ENCODE results near the gene KCNV2. TPM values are rescaled to one million over a fixed set of nuclear protein-coding genes. Genes with fewer than 3 reads are reported as not detected.

The KCNV2 gene
- total RNA-seq, 1 donor from 2014 or later, result not detected

GRCh38 chr9:2722715-2723114, 5.4 kb downstream of the KCNV2 start:
- peak; percentile 5 for DNase-seq

- DNase-seq, result peak; percentile 71
Measured at GRCh38 chr9:2723376-2724065, 6.2 kb downstream of the KCNV2 start.

GRCh38 chr9:2725126-2725525, 7.8 kb downstream of the KCNV2 start:
- no peak for DNase-seq

GRCh38 chr9:2725898-2726649, 8.8 kb downstream of the KCNV2 start:
- peak; percentile 83 for DNase-seq

GRCh38 chr9:2726650-2727340, 9.5 kb downstream of the KCNV2 start:
- DNase-seq, result no peak

DNA sequence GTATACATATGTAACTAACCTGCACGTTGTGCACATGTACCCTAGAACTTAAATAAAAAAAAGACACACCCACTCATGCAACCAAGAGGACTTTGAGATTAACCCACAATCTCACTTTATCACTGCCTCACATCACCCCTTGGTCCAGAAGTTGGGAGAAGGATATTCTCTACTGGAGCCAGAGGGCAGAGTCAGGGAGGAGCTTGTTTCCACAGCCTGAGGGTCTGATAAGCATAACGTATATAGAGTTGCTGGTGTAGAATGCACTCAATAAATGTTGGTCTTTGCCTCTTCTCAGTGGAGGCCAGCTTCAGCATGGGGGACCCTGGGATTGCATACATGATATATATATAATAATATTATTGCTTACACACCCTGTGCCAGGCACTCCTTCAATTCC, 10.1 kb downstream of the KCNV2 start:
- DNase-seq, result no peak

- no peak for DNase-seq
Measured at GRCh38 chr9:2727966-2728613, 10.8 kb downstream of the KCNV2 start.

GRCh38 chr9:2729003-2729402, 11.7 kb downstream of the KCNV2 start:
- DNase-seq, result no peak

DNA sequence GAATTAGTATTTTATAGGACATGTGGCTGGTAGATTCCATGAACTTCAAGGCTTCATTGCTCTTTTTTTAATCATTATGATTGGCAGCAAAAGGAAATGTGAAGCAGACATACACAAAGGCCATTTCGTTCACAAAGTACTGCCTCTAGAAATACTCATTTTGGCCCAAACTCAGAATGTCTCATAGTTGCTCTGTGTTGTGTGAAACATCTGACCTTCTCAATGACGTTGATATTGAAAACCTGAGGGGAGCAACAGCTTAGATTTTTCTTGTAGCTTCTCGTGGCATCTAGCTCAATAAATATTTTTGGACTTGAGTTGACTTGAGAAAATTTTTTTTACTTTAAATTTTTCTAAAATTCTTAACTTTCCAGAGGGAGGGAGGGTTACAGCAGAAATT, 12.4 kb downstream of the KCNV2 start:
- DNase-seq, result no peak

DNA sequence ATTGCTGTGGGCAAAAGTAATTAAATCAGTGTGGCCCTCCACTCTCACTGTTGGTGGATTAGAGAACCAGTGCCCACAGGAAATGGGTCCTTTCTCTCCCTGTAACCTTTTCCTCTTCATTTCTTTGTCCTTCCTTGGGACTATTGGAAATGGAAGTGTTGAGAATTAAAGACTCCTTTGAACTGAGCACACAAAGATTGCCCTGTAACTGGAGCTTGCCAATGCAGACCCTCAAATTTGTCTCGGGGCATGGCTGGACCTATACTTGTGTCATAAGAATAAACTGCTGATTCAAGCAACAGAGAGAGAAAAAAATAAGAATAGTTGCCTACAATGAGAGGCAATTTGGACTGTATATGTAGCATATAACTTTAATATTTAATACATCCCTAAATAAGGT, 13.7 kb downstream of the KCNV2 start:
- DNase-seq, result no peak

- DNase-seq, result no peak
Measured at GRCh38 chr9:2732492-2732891, 15.2 kb downstream of the KCNV2 start.

- DNase-seq, result no peak
Measured at GRCh38 chr9:2740616-2741015, 23.3 kb downstream of the KCNV2 start.

DNA sequence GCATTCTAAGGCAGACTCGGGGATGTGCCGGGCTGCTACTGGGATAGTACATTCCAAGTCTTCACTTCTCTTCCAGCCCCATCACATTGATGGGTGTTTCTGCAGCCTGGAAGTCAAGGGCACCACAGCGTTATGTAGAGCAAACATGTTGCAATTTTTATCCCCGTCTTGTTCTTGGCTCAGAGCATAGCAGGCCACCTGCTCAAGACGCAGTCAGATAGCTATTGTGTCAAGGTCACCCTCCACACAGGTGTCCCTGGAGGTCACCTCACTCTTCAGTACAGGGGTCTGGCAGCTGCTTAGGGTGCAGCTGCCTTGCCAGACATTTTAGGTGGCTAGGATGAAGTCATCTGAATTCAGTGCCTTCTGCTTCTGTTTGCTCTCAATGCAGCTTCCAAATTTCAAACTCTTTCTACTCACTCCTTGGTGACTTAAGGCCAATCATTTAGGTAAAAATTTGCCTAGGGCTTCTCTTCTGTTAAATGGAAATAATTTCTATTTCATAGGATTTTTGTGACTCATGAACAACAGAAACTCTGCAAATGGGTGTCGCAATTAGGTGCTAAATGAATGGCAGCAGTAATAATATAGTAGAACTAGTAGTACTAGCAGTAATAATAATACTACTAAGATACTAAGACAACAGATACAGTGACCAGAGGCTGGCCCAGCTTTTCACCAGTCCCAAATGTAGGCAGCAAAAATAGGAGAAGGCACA, 24.3 kb downstream of the KCNV2 start:
- no peak for DNase-seq

DNA sequence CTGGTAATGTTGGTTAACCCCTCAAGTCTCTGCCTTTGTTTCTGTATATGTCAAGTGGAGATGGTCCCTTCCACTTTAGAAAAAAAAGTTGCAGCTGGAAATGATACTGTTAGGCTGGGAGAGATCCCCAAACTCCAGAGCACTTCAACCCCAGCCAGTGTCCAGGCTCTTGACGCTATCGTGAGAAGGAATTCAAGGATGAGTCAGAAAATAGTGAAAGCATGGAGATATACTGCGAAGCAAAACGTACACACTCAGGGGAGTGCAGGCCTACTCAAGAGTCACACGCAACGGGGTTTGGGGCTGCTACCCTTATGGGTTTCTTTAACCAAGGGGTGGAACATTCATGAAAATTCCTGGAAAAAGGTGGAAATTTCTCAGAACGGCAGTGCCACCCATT, 24.9 kb downstream of the KCNV2 start:
- no peak for DNase-seq

DNA sequence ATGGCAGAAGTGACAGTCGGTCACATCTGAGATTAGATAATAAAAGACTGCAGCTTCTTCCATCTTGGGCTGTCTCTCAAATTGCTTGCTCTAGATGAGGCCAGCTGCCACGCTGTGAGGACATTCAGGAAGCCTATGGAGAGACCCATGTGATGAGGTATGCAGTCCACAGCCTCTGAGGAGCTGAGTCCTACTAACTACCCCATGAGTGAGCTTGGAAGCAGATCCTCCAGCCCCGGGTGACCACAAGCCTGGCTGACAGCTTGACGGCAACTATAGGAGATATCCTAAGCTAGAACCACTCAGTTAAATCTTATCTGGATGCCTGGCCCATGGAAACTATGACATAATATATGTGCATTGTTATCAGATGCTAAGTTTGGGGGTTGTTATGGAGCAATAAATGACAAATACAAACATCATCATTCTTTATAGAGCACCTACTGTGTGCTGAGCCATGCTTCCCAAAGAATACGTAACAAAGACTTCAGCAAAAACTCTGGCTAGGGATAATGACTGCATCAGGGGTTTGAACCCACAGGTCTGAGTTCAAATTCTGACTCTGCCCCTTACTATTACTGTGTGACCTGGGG, 26.7 kb downstream of the KCNV2 start:
- DNase-seq, result no peak

DNA sequence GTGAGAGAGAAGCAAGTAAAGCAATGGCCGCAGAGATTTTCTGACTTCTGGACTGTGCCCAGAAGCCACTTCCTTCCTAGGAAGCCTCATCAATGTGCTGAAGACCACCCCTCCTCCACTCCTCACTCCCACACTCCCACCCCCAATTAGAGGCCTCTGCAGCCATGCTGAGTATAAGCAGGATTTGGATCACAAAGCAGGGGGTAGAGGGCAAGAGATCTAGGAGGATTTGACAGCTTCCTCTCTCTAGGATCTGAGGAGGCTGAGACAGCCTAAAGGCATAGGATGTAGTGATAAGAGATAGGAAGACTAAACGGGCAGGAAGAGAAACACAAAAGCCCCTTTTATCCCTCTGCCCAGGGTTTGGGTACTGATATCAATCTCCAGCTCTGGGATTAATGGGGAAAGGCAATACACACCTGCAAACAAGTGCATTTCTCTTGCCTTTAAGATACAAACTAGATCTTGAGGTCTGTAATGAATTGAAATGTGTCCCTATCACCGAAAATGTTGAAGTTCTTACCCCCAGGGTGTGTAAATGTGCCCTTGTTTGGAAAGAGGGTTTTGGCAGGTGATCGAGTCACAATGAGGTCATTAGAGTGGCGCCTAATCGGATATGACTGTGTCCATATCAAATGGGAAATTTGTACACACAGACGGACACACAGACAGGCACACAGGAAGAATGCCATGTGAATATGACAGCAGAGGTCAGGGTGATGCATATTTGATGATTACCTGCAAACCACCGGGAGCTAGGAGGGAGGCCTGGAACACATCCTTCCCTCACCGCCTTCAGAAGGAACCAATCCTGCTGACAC, 28.5 kb downstream of the KCNV2 start:
- DNase-seq, result no peak

GRCh38 chr9:2749485-2749884, 32.2 kb downstream of the KCNV2 start:
- no peak for DNase-seq

- DNase-seq, result no peak
Measured at GRCh38 chr9:2755285-2755684, 38.0 kb downstream of the KCNV2 start.

DNA sequence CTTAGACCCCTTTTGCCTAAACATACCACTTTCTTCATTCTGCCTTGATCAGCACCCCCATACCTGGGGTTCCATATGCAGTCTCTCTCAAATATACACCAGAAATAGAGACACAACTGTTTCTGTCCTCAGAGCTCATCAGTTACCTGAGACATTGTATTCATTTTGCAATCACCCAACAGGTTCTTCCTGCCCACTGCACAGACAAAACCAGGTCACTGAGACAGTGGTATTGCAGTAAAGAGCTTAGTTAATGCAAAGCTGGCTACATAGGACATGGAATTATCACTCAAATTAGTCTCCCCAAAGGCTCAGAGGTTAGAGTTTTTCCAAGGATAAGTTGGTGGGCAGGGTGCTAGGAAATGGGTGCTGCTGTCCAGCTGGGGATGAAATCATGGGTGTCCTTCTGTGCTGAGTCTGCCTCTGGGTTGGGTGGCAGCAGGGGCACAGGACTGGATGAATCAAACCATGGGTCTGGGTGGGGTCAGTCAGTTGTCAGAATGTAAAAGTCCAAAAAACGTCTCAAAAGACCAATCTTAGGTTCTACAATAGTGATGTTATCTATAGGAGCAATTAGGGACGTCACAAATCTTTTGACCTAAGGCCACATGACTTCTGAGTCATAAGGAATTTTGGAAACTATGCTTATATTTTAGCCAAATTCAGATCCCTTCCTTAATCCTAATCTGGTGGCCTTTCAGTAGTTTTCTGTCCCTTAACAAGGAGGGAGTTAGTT, 41.0 kb downstream of the KCNV2 start:
- no peak for DNase-seq

GRCh38 chr9:2758898-2759510, 41.7 kb downstream of the KCNV2 start:
- peak; percentile 13 for DNase-seq
